Stimulated activated CD8-positive, alpha-beta memory T cell treated with anti-CD3 and anti-CD28 coated beads, Interleukin-12 subunit alpha, Interleukin-12 subunit beta, amount 100 ng/mL, for 1 hour (primary cell): ENCODE measurements around the gene ME3.
"Not testable (repeated sequence)": the region's sequence is repeated elsewhere in the genome, so short reads cannot be mapped to it uniquely, and the experiment has no call there.

Source experiments
- DNase-seq: peaks from one replicate; pipeline ENCODE4 v3.0.0-alpha.2; 2020; ENCODE audit warnings: low read depth

The ME3 gene

DNA sequence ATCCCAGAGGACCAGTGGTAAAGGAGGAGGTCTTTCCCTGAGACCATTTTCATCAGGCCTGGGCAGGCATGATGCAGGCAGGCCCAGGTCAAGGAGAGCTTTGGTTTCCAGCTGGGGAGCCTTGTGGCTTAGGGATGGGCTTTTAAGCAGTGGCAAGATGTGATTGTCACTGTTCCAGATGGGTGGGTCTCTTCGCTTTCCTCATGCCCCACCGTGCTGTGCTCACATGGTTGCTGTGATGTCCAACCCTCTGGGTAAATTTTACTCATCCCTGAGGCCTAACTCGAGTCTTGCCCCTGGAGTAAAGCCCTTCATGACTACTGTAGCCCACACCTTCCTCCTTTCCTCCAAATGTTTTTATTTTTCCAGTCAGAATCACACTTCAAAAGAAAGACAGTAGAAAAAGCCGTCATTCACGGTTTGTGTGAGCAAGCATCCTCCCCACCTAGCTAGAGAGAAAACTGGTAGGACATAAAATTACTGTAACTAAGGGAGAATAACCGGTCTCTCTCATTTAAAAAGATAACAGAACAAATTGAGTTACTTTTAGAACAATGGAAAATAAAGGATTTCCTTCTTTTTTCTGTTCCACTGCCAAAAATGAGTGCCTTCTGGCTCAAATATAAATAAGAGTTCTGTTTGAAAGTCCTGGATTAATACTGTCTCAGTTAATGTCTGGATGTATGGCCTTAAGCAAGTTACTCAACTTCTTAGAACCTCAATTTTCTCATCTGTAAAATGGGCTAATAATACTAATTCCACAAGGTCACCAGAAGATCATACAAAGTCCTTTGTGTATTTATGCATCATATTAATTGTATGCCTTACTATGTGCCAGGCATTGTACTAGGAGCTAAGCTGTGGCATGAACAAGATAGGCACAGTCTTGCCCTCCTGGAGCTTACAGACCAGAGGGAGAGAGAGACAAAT, 84.9 kb downstream of the ME3 start:
- no peak for DNase-seq

DNA sequence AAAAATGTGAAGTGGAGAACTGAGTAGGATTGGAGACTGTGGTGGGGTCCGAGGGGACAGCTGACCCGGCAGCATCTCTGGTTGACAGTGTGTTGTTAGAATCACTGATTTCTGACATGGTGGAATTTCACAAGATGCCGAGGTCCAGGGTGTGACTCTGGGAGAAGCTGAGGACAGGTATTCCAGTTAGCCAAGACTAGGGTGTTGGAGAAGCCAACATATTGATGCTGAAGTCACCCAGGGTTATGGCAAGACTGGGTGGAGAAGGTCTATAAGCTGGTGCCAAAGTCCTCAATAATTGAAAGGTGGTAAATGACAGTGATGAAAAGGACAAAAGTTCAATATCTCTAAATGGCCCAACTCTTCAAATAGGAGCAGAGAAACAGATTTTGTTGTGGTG, 86.1 kb downstream of the ME3 start:
- no peak for DNase-seq

DNA sequence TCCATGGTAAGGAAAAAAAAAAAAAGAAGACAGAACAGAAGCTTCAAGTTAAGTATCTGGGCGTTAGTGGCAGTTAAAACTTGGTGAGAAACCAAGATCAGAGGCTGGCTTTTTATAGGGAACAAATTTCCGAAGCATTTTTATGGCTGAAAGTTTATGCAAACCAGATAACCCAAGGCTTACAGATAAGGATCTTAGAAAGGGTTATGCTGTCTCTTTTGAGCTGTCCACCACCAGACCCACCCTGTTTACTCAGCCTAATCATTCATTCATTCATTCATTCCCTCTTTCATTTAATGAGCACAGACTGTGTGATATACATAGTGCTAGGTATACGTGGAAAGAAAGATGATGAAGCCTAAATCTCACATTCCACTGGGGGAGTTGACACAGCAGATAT, 89.5 kb downstream of the ME3 start:
- DNase-seq, result no peak

DNA sequence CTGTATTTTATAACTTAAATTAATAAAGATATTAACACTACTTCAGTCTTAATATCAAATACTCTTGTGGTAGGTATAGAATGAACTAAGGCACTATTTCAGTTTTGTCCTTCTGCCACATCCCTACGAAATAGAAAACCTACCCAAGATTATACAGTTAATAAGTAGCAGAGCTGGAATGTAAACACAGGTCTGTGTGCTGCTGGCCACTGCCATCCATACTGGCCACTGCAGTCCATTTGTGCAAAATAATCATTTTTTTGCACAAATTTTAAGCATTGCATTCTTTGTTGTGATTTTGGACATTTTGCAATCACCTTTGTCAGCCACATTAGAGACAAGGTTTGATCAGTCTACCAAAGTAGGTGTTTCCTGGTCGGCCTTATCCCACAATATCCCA, 91.9 kb downstream of the ME3 start:
- DNase-seq, result no peak

DNA sequence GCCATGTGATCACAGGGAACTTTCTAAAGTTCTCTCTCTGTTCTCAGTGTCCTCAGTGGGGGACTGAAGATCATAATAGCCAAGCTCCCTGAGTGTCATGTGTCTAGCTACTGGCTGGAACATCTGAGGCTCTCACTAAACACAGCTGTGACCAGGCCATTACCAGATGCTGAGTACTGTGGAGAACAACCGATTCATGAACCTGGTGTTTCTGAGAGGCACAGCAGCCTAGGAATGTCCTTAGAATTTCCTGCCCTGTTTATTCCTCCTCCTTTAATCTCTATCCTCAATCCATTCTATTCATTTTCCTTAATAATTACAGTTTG, 93.0 kb downstream of the ME3 start:
- no peak for DNase-seq

DNA sequence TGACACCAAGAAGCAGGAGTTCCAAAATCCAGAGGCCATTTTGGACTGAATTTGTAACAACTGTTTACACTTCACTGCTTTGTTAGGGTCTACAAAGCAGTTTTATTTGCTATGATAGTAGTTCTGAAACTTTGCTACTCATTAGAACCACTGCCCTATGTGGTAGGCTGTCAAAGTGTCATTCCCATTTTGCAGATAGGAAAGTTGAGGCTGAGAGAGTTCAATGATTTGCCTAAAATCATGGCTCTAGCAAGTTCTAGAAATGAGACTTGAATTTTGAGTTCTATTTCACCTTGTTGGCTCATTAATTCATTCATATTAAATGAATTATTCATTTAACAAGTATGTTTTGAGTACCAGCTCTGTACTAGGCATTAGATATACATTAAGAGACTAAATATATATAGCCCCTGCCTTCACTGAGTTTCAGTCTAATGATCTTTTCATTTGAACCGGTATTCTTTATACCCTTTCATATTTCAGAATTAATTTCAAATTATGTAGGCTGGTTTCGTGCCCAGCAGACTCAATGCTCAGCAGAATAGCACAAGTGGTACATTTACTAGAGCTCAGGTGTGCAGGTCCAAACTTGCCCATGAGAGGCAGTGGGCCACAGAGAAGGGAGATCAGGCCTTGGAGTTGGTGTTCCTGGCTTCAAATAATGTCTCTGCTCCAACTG, 93.5 kb downstream of the ME3 start:
- no peak for DNase-seq

DNA sequence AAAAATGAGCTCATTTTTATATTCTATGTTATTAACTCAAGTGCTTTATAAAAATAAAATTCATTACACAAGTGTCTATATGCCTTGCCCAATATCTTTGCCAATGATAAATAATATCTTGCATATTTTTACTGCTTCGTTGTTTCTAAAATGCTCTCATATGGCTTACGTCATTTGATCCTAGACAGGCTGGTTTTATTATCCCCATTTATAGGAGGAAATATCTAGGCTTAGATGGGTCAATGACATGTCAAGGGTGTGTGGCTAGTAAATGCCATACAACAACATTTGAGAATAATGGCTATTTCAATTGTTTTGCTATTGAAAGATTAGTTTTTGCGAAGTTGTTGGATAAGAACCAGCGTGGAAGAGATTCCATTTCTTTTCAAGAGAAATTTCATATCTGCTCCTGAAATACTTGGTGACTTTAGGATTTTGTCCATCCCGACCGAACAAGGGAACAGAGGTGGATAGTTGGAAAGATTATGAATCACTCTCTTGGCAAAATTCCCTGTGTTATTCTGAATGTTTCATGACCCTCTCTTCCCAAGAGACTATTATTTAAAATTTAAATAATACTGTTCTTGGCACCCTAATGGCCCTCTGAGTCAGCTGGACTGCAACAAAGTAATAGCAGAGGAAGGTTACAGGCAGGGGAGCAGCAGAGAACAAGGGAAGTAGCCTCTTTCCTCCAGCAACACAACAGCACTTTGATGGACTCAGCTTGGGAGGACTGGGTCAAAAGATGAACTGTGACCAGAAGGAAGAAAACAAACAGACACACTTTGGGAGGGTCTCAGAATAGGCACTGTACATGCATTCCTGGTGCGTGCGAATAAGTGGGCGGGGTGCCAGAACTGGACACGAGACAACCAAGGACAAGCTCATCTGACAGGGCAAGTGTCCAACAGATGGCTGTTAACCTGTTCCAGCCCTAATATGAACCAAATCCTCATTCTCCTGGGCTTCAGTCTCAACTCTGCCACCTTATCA, 94.5 kb downstream of the ME3 start:
- DNase-seq, result no peak

DNA sequence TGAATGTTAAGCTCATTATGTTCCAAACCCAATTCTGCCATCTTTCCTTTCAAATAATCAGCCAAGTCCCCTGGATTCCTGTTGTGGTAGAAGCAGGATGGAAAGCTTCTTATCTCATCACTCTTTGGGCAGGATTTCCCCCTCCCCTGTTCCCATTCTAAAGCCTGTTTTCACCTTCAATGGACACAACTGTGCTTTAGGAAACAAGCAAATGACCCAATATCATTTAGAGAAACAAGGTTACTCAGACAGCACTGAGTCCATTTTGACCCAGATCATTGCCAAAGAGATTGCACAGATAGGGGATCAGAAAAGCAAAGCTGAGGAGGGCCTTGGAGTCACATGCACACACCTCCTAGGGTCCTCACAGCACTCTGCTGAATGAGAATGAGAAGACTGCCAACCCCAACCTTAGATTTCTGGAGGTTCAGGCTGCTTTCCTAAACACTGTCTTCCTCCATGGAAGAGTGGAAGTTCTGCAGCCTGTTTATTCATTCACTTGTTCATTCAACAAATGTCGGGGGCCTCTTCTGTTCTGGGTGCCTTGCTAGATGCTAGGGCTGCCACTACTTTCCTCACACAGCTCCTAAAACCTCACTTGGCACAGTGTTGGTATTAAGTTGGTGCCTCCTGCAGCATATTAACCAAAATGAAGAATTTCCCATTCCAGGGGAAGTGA, 95.3 kb downstream of the ME3 start:
- no peak for DNase-seq

DNA sequence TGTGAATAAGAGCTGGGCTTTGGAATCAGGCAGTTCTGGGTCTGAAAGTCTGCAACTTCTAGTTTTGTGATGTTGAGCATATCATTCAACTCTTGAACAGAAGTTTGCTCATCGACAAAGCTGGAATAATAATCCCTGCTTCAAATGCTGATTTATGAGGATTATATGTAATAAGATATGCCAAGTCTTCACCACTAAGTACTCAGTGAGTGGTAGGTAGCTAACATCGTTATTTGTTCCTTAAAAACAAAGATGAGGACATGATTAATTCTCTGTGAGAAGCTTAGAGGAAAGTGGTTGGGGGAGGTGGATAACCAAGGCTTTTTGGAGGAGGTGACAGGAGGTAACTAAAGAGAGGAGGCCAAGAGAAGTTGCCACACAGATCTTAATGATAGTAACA, 96.5 kb downstream of the ME3 start:
- no peak for DNase-seq

DNA sequence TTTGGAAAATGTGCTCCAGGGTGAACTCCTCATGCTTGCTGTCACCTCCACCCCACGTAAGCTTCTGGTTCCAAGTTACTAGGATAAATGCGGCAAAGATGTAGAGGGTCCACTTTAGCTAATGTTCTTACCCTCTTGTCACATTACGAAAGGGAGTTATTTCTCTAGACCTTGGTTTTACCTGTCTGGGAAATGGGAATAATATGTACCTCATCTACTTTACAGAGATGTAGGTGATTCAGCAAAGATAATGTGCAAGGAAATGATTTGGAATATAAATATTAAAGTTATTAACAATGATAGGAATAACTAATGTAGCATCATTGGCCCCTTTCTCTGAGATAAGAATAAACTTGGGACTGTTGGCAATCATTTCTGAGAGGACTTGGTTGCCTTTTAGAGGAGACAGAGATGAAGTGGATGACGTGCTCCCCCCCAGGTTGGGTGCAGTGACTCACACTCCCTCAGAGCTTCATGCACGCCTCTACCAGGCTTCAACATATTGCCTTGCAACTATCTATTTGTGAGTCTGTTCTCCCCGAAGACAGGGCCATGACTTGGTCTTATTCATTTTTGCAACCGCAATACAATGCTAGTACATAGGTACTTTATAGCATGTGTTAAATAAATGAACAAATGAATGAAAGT, 97.1 kb downstream of the ME3 start:
- DNase-seq, result no peak

DNA sequence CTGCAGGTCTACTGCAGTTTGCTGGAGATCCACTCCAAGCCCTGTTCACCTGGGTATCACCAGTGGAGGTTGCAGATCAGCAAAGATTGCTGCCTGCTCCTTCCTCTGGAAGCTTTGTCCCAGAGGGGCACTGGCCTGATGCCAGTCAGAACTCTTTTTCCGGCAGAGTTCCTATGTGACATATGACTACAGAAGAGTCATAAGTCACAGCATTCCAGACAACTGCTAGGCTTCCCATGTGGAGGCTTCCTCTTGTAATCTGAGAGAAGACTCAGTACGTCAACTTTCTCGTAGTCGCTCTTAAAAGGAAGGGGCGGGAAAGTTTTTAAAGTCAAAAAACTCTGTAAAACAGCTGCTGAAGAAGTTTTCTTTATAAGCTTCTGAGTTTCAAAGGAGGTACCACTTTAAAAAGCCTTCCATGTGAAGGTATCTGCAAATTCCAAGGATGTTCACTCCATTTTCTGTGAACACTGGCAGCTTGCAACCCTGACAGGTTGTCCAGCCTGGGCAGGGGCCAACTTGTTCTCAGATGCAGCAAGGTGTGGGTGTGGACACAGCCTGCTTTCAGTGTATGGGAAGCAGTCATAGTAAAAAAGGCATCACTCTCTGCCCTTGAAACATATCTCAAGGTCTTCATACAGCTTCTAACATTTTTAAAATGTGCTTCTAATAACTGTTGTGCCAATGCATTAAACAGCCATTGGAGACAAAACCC, 97.8 kb downstream of the ME3 start:
- DNase-seq, result no peak

DNA sequence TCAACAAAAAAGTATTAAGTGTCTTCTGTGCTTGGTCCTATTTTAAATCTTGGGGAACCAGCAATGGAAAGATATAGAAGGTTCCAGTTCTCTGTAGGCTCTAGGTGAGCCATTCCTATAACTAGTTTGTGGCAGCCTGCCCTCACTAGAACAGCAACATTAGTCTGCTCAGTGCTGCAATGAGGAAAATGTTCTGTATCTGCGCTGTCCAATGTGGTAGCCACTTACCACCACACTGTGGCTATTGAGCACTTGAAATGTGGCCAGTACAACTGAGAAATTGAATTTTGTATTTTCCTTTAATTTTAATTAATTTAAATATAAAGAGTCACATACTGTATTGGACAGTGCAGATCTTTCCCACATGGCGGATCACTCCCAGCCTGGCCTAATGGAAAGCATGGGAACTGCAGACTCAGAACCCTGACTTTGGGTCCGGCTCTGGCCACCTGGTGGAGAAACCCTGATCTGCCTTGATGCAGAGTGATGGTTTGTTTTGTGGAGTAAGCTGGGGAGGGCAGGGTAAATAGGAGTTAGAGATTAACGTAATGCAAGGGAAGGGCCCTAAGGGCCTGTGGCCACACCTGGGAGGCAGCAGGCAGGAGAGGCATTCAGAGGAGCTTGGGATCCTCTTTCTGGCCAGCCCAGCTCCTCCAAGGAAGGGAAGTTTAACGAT, 101.0 kb downstream of the ME3 start:
- DNase-seq, result no peak

DNA sequence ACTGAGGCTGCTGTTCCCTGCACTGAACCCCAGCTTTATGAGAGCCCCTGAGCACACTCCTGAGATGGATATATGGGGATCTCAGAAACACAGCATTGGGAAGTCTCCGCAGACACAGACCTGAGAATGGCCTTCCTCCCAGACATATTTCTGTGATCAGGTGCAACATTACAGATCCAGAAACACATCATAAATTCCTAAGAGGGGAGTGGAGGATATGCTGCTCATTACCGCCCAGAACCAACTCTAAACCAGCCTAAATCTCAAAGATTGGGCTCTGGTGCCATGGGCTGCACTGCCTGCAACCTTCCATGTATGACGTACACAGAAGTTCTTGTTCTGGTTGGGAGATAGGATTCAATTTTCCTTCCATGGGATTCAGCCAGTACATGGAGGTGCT, 102.0 kb downstream of the ME3 start:
- DNase-seq, result no peak

DNA sequence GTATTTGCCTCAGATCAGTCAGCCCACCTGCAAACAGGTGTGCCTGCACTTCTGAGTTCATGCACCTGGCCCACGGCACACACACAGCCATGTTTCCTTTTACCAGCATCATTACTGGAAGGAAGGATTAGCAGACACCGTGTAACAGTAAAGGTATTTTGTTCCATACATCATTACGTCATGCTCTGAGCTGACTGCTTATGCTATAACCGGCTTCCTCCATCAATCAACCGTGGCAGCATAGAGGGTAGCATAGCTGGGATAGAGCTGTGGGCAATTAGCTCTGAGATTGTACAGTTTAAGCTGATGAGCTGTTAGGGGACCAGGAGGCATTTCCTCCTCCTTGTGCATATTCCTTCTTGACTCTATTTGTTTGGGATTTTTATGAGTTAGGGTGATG, 102.4 kb downstream of the ME3 start:
- no peak for DNase-seq

DNA sequence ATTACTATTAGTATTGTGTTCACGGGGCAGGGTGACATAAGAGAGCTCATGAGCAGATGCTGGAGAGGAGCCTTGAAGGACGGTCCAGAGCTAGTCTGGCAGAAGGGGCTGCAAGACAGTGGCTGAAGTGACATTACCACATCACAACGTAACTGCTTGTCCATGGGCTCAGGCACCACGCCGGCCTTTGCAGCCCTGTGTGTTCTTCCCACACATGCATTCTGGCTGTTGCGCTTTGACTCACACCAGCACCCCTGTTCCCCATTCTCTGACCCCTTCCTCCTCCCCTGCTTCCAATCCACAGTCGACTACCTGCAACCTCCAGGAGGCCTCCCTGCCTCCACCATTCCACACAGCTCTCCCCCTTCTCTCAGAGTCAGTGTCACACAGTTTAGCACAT, 103.3 kb downstream of the ME3 start:
- DNase-seq, result no peak

DNA sequence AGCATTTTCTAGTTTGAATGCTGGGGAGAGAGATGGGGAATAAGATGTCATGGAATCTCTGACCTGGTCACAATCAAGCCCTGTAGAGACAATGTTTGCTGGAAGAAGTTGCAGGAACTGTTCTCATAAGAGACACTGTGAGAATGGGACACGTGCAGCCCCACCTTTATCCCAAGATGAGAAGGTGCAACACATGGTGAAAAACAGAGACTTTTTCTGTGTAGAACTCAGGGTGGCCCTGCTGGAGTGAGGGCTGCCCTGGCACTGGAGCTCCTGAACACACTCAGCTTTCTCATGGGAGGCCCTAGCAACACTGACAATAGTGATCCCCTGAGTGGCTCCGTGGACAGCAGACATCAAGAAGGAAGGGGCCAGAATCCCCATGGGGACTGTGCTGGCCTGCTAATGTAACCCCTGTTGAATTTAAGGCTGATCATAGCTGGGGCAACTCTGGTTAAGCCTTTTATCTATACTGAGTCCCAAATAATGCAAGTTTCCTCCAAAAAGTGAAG, 106.6 kb downstream of the ME3 start:
- no peak for DNase-seq

DNA sequence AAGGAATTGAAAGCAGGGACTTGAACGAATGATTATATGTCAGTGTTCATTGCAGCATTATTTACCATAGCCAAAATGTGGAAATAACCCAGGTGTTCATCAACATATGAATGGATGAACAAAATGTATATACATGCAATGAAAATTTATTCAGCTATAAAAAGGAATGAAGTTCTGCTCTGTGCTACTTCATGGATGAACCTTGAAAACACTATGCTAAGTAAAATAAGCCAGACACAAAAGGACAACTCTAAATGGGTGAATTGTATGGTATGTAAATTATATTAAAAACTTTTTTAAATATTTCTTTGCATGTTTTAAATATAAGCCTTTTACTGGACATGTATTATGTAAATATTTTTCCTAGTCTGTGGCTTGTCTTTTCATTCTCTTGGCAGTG, 107.0 kb downstream of the ME3 start:
- DNase-seq, result no peak

DNA sequence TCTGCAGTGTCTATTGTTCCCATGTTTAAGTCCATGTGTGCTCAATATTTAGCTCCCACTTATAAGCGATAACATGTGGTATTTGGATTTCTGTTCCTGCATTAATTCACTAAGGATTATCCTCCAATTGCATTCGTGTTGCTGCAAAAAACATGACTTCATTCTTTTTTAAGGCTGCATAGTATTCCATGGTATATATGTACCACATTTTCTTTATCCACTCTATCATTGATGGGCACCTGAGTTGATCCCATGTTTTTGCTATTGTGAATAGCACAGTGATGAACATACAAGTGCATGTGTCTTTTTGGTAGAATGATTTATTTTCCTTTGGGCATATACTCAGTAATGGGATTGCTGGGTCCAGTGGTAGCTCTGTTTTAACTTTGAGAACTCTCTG, 109.6 kb downstream of the ME3 start:
- not testable (repeated sequence) for DNase-seq

DNA sequence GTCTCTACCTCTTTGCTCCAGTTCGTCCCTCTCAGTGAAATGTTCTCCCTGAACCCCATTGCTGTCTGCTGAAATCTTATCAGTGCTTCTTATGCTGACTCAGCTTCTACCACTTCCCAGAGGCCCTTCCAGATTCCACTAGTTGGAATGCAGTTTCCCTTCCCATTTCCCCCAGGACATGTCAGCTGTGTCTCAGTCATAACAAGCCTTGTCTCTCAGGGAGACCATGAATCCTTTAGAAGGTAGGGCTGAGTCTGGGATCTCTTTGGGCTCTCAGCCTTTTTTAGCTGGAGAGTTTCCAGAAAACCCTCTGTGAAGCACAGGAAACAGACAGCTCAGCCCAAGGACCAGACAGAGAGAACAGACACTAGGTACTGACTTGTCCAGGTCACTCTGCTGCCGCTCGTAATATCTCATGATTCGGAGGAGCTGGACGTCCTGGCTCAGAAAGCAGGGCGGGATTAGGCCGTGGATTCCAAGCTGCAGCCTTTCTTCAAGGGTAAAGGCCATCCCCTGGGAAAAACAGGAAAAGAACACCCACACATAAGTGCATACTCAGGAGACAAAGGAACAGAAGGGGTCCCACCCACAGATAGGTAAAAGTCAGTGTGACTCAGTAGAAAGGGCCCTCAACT, 113.0 kb downstream of the ME3 start:
- no peak for DNase-seq

DNA sequence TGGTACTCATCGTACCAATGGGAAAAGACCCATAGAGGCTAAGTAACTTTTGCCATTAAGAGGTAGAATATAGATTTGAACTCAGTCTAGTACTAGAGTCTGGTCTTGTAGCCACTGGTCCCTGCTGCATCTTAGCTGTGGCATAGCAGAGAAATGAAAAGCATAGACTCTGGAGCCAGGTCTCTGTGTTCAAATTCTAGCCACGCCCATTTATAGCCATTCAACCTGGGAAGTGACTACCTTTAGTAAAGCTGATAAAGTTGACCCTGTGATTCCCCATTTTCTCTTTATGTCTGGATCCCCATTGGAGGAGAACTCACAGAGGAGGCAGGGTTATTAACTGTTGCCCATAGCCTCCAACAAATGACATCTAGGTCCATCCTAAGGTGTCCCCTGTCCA, 113.6 kb downstream of the ME3 start:
- no peak for DNase-seq
